Thyroid gland (tissue), 4 donors: ENCODE measurements around the gene ZNF839.

ENCODE experiments used
- POLR2A ChIP-seq, 2 donors: fragments of 450-650 bp; IDR thresholded peaks; one replicate each; pipeline ENCODE4 v1.6.1; 2017; ENCODE audit warnings: antibody characterized with exemption in 2 of 2, mild to moderate bottlenecking in 2 of 2, moderate library complexity in 1 of 2
- TF ChIP-seq, protein P1 (sequence below), 6 experiments: fragments of 200-600 bp in 3 of 6; fragments of 450-650 bp in 3 of 6; sonication (generic) in 3 of 6; IDR thresholded peaks; one replicate each; pipeline ENCODE4 v1.5.1; 2016 to 2019; ENCODE audit warnings: antibody characterized with exemption in 6 of 6, mild to moderate bottlenecking in 2 of 6, inconsistent platforms in 1 of 6, moderate library complexity in 1 of 6

DNA sequence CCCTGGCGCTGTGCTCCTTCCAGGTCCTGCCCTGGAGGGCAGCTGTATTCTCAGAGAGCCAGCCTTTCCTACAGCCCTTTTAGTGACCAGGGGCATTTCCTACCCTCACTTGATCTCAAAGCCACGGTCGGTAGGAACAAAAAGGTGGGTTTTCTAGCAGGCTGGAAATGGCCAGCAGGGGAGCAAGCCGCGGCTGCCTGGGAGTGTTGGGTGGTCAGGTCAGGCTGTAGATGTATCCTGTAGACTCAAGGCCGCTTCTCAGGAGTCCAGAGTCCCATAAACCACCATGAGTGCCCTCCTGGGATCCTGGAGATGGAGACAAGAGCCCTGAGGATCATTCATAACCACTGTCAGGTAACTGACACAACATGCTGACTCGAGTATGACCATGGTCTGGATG lies 24.5 kb downstream of the ZNF839 start:
- TF ChIP-seq, protein P1, sequence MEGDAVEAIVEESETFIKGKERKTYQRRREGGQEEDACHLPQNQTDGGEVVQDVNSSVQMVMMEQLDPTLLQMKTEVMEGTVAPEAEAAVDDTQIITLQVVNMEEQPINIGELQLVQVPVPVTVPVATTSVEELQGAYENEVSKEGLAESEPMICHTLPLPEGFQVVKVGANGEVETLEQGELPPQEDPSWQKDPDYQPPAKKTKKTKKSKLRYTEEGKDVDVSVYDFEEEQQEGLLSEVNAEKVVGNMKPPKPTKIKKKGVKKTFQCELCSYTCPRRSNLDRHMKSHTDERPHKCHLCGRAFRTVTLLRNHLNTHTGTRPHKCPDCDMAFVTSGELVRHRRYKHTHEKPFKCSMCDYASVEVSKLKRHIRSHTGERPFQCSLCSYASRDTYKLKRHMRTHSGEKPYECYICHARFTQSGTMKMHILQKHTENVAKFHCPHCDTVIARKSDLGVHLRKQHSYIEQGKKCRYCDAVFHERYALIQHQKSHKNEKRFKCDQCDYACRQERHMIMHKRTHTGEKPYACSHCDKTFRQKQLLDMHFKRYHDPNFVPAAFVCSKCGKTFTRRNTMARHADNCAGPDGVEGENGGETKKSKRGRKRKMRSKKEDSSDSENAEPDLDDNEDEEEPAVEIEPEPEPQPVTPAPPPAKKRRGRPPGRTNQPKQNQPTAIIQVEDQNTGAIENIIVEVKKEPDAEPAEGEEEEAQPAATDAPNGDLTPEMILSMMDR (IDR thresholded peaks at IDR 0.05) = no peak
- TF ChIP-seq POLR2A (IDR thresholded peaks at IDR 0.05) = no peak
